ENCODE results near the gene FOXR1. TPM values are rescaled to one million over a fixed set of nuclear protein-coding genes. Genes with fewer than 3 reads are reported as not detected.

FOXR1 gene, protein sequence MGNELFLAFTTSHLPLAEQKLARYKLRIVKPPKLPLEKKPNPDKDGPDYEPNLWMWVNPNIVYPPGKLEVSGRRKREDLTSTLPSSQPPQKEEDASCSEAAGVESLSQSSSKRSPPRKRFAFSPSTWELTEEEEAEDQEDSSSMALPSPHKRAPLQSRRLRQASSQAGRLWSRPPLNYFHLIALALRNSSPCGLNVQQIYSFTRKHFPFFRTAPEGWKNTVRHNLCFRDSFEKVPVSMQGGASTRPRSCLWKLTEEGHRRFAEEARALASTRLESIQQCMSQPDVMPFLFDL
- polyA plus RNA-seq: not detected in 2 replicates
- polyA minus RNA-seq: not detected in 2 replicates

DNA sequence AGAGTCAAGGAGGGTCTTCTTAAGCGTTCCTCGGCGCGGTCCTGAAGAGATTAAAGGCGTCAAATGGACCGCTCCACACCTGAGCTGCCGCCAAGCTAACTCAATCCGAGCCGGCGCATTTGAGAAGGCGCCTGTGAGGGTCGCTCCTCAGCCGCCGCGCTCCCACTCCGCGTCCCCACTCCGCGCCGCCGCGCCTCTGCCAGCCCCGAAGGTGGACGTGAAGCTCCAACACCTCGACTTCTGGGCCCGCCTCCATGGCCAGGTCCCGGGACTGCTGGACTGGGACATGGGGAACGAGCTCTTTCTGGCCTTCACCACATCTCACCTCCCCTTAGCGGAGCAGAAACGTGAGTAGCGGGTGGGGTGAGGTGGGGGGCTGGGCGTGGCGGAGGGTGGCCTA lies at the start of gene FOXR1:
Gene FOXR1 (plus strand): TSS at position 116 of the 400 bp plus-strand sequence. CDS start 171 bp downstream, at position 287.
- no peak within 1 kb of the TSS for H3K9ac ChIP-seq (ENCODE audit: low read length)
- H2AFZ ChIP-seq (ENCODE audit: low read depth, low read length): no peak within 1 kb of the TSS
- no peaks in the 10 kb centered on the region for H4K20me1 ChIP-seq (ENCODE audit: insufficient read depth)
- no peaks in the 10 kb centered on the region for H3K27me3 ChIP-seq (ENCODE audit: insufficient read depth, low read depth, low read length)
- H3K9me3 ChIP-seq (ENCODE audit: low read length): no peaks in the 10 kb centered on the region
- H3F3A ChIP-seq (ENCODE audit: insufficient read depth, low read length, poor library complexity, severe bottlenecking): no peaks in the 10 kb centered on the region
- H3K79me2 ChIP-seq (replicated peaks; ENCODE audit: insufficient read depth, low read length): no peaks in the 10 kb centered on the region
- TF ChIP-seq EZH2 (IDR thresholded peaks at IDR 0.05; ENCODE audit: borderline replicate concordance, insufficient read depth, low read length, poor library complexity, severe bottlenecking) (no peak), RAD21 (conservative IDR thresholded peaks at IDR 0.05) (no peak), POLR2AphosphoS5 (IDR thresholded peaks at IDR 0.05) (no peak), MXI1 (conservative IDR thresholded peaks at IDR 0.05; ENCODE audit: poor library complexity, severe bottlenecking) (no peak), SMC3 (conservative IDR thresholded peaks at IDR 0.05; ENCODE audit: poor library complexity) (no peak), TAF1 (IDR thresholded peaks at IDR 0.05; ENCODE audit: low read depth) (no peak), CTCF (IDR thresholded peaks at IDR 0.05; ENCODE audit: poor library complexity, severe bottlenecking) (no peak), REST (IDR thresholded peaks at IDR 0.05; ENCODE audit: borderline replicate concordance) (no peak), EP300 (conservative IDR thresholded peaks at IDR 0.05; ENCODE audit: poor library complexity, severe bottlenecking) (no peak)
- H3K4me3 ChIP-seq (ENCODE audit: low read length): no peak within 1 kb of the TSS
- H3K4me2 ChIP-seq (ENCODE audit: low read length): no peak within 1 kb of the TSS
- no peaks in the 10 kb centered on the region for H3K36me3 ChIP-seq (ENCODE audit: insufficient read depth, low read length)
- no peak within 1 kb of the TSS for H3K27ac ChIP-seq (ENCODE audit: low read length)
- no peaks in the 10 kb centered on the region for H3K9me2 ChIP-seq (ENCODE audit: insufficient read depth, low read length)

DNA sequence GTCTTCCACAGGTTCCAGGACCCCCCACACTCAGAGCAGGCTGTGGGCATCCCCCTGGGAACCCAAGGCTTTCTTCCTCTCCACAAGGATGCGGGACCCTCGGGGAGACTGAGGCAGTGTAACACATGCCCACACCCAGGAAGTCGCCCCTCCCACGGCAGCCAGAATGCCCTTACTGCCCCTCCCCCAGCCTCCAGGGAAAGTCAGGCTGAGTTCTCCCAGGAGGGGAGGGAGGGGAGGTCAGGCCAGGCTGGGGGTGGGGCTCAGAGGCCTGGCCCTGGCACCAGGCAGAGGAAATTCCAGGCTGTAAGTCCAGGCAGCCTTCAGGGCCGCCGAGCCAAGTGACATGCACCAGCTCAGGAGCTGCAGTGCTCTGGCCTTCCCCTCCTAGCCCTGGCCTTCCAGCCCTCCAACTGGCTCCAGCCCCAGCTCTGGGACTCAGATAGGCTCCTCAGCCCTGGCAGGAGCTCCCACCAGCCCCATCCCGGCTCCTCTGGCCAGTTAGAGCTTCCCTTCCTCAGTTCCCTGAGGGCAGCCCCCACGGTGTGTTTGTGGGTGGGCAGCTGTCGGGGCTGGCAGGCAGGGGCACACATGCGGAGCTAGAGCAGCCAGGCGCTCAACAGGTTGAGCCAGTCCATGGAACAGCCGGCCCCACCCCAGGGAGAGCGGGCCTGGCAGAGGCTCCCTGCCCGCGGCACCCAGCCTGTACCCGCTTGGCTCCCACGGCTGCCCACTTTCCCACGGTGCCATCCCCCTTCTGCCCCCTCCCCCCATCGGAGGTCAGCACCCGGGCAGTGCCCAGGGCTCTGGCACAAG lies 49.4 kb upstream of the FOXR1 start:
- Histone ChIP-seq H3K9me3 (ENCODE audit: low read length) (no peaks in the 10 kb centered on the region), H3K27me3 (ENCODE audit: insufficient read depth, low read depth, low read length) (no peaks in the 10 kb centered on the region), H3K36me3 (ENCODE audit: insufficient read depth, low read length) (no peaks in the 10 kb centered on the region), H3K79me2 (replicated peaks; ENCODE audit: insufficient read depth, low read length) (peaks cover 62% of the 10 kb centered on the region), H3K9ac (ENCODE audit: low read length) (peak overlapping the region; percentile 96), H3K4me2 (ENCODE audit: low read length) (peak overlapping the region; percentile 95), H4K20me1 (ENCODE audit: insufficient read depth) (peaks cover 46% of the 10 kb centered on the region), H2AFZ (ENCODE audit: low read depth, low read length) (no peak overlapping the region), H3K4me3 (ENCODE audit: low read length) (peak overlapping the region; percentile 100), H3K9me2 (ENCODE audit: insufficient read depth, low read length) (no peaks in the 10 kb centered on the region), H3F3A (ENCODE audit: insufficient read depth, low read length, poor library complexity, severe bottlenecking) (no peaks in the 10 kb centered on the region), H3K27ac (ENCODE audit: low read length) (no peak overlapping the region)
- TF ChIP-seq EZH2 (IDR thresholded peaks at IDR 0.05; ENCODE audit: borderline replicate concordance, insufficient read depth, low read length, poor library complexity, severe bottlenecking): no peak
- no peak for TF ChIP-seq TAF1 (IDR thresholded peaks at IDR 0.05; ENCODE audit: low read depth)
- no peak for TF ChIP-seq SMC3 (conservative IDR thresholded peaks at IDR 0.05; ENCODE audit: poor library complexity)
- TF ChIP-seq REST (IDR thresholded peaks at IDR 0.05; ENCODE audit: borderline replicate concordance): no peak
- TF ChIP-seq RAD21 (conservative IDR thresholded peaks at IDR 0.05): no peak
- TF ChIP-seq EP300 (conservative IDR thresholded peaks at IDR 0.05; ENCODE audit: poor library complexity, severe bottlenecking): no peak
- no peak for TF ChIP-seq MXI1 (conservative IDR thresholded peaks at IDR 0.05; ENCODE audit: poor library complexity, severe bottlenecking)
- TF ChIP-seq CTCF (IDR thresholded peaks at IDR 0.05; ENCODE audit: poor library complexity, severe bottlenecking): no peak

Measured in neural cell (in vitro differentiated cells).